CD8-positive, alpha-beta memory T cell (primary cell): ENCODE results near the gene CMSS1. TPM values are rescaled to one million over a fixed set of nuclear protein-coding genes. Genes with fewer than 3 reads are reported as not detected.
A peak's percentile ranks its signal among the peaks of the same experiment; 100 is the strongest.
"Not testable (repeated sequence)": the region's sequence is repeated elsewhere in the genome, so short reads cannot be mapped to it uniquely, and the experiment has no call there.

ENCODE experiments used
- CTCF ChIA-PET: fragments of 350-600 bp; sonication (Branson Sonifier 250); formaldehyde crosslinking; loops from one replicate; lab custom pipeline; 2021; ENCODE audit warnings: antibody characterized with exemption; lab: Charles Lee
- POLR2A ChIA-PET: fragments of 350-600 bp; sonication (Branson Sonifier 250); formaldehyde crosslinking; loops from one replicate; lab custom pipeline; 2021; ENCODE audit warnings: antibody characterized with exemption; lab: Charles Lee
- DNase-seq, 5 donors: peaks; one replicate each; pipeline versions ENCODE4 v3.0.0 to v3.0.0-alpha.2; 2020 to 2022; ENCODE audit warnings: mixed read lengths in 1 of 5
- H3K27ac ChIP-seq: one replicate; pipeline ENCODE4 v1.7.0; 2013; ENCODE audit warnings: low read depth, mild to moderate bottlenecking, low read length, moderate library complexity
- H3K27me3 ChIP-seq: 2 replicates; pipeline ENCODE4 v1.7.0; 2013; ENCODE audit warnings: low read length, mild to moderate bottlenecking; ENCODE audit not compliant: insufficient read depth, poor library complexity, severe bottlenecking
- H3K36me3 ChIP-seq: 2 replicates; pipeline ENCODE4 v1.7.0; 2013; ENCODE audit warnings: mild to moderate bottlenecking, low read length, moderate library complexity; ENCODE audit not compliant: insufficient read depth
- H3K4me1 ChIP-seq: 2 replicates; pipeline ENCODE4 v1.7.0; 2013; ENCODE audit warnings: mild to moderate bottlenecking, low read length, moderate library complexity; ENCODE audit not compliant: insufficient read depth
- H3K4me3 ChIP-seq: 2 replicates; pipeline ENCODE4 v1.7.0; 2013; ENCODE audit warnings: mild to moderate bottlenecking, low read length
- H3K9me3 ChIP-seq: 2 replicates; pipeline ENCODE4 v1.7.0; 2013; ENCODE audit warnings: mild to moderate bottlenecking, low read length
- H3K27ac Mint-ChIP-seq, 8 donors: one replicate each; pipeline ENCODE4 v1.8.0; 2020 to 2021; ENCODE audit warnings: mixed read lengths in 8 of 8, mild to moderate bottlenecking in 6 of 8, inconsistent platforms in 3 of 8, moderate library complexity in 3 of 8
- H3K27me3 Mint-ChIP-seq, 2 donors: one replicate each; pipeline ENCODE4 v1.8.0; 2020 to 2021; ENCODE audit warnings: mixed read lengths in 2 of 2, mild to moderate bottlenecking in 1 of 2, moderate library complexity in 1 of 2
- H3K36me3 Mint-ChIP-seq, 3 donors: one replicate each; pipeline ENCODE4 v1.8.0; 2020 to 2021; ENCODE audit warnings: mixed read lengths in 3 of 3, inconsistent platforms in 1 of 3, mild to moderate bottlenecking in 1 of 3
- H3K4me1 Mint-ChIP-seq, 3 donors: one replicate each; pipeline ENCODE4 v1.8.0; 2020 to 2021; ENCODE audit warnings: mixed read lengths in 3 of 3, inconsistent platforms in 1 of 3, mild to moderate bottlenecking in 1 of 3
- H3K4me3 Mint-ChIP-seq, 7 donors: one replicate each; pipeline ENCODE4 v1.8.0; 2020 to 2021; ENCODE audit warnings: mixed read lengths in 7 of 7, mild to moderate bottlenecking in 6 of 7, moderate library complexity in 4 of 7, inconsistent platforms in 2 of 7
- H3K9me3 Mint-ChIP-seq, 5 donors: one replicate each; pipeline ENCODE4 v1.8.0; 2020 to 2022; ENCODE audit warnings: mixed read lengths in 5 of 5, mild to moderate bottlenecking in 3 of 5, moderate library complexity in 2 of 5, inconsistent platforms in 1 of 5
- polyA plus RNA-seq: library from polyadenylated mRNA; unstranded; fragments of 300-500 nt; fragmentation: Illumina TruSeq; gene quantifications from one replicate; pipeline ENCODE4 v1.2.3, GENCODE V29; 2021
- total RNA-seq, 2 experiments: library from RNA; stranded (reverse); gene quantifications; one replicate each; pipeline ENCODE4 v1.2.3, GENCODE V29; 2021

The CMSS1 gene
- total and polyA plus RNA-seq, 3 experiments from 2014 or later, result 16.8 to 143 (median 140) TPM

DNA sequence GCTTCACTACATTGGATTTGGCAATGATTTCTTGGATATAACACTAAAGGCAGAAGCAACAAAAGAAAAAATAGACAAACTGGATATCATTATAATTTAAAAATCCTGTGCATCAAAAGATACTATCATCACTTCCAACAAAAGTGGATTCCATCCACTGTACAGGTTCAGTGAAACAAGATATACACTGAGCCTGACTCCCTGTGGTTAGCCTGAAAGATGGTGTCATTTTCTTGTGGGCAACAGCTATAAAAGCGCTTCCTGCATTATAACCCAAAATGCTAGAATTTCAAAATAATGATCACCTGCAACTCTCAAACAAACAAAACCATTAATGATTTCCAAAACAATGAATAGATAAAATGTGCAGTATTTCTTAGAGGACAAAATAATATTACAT is 403.5 kb downstream of the CMSS1 start:
- ChIA-PET CTCF (no interaction called here), POLR2A (no interaction called here)
- Mint-ChIP-seq H3K4me1 (peaks cover 0 to 2% (median 0%) of the 10 kb centered on the region in 3 donors), H3K27me3 (peaks cover 6 to 36% of the 10 kb centered on the region in 2 donors), H3K9me3 (peaks cover 5 to 16% (median 7%) of the 10 kb centered on the region in 5 donors), H3K36me3 (peaks cover 0 to 4% (median 1%) of the 10 kb centered on the region in 3 donors), H3K27ac (no peak overlapping the region), H3K4me3 (no peak overlapping the region)
- Histone ChIP-seq H3K27me3 (no peaks in the 10 kb centered on the region), H3K36me3 (no peaks in the 10 kb centered on the region), H3K27ac (no peak overlapping the region), H3K9me3 (no peaks in the 10 kb centered on the region), H3K4me1 (no peaks in the 10 kb centered on the region), H3K4me3 (no peak overlapping the region)
- DNase-seq, result no peak

DNA sequence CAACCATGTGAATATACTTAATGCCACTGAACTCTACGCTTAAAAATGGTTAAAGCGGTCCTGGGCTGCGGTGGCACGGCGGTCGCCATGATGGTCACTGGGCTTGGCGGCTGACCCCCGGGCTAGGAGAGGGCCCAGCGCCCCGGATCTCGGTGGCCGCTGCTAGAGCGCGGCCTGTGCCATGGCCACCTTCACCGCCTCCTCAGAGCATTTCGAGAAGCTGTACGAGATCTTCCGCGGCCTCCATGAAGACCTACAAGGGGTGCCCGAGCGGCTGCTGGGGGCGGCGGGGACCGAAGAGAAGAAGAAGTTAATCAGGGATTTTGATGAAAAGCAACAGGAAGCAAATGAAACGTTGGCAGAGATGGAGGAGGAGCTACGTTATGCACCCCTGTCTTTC is 407.5 kb downstream of the CMSS1 start:
- peaks cover 0 to 5% (median 0%) of the 10 kb centered on the region in 5 donors for H3K9me3 Mint-ChIP-seq
- Histone ChIP-seq H3K4me3 (no peak overlapping the region), H3K27me3 (no peaks in the 10 kb centered on the region), H3K9me3 (no peaks in the 10 kb centered on the region), H3K36me3 (no peaks in the 10 kb centered on the region), H3K27ac (no peak overlapping the region), H3K4me1 (no peaks in the 10 kb centered on the region)
- H3K27me3 Mint-ChIP-seq, result peaks cover 2 to 6% of the 10 kb centered on the region in 2 donors
- POLR2A ChIA-PET, result no interaction called here
- no peak overlapping the region for H3K4me3 Mint-ChIP-seq
- DNase-seq, result no peak
- H3K36me3 Mint-ChIP-seq, result no peaks in the 10 kb centered on the region
- H3K4me1 Mint-ChIP-seq, result peaks cover 0 to 5% (median 4%) of the 10 kb centered on the region in 3 donors
- CTCF ChIA-PET, result no interaction called here
- H3K27ac Mint-ChIP-seq, result no peak overlapping the region

DNA sequence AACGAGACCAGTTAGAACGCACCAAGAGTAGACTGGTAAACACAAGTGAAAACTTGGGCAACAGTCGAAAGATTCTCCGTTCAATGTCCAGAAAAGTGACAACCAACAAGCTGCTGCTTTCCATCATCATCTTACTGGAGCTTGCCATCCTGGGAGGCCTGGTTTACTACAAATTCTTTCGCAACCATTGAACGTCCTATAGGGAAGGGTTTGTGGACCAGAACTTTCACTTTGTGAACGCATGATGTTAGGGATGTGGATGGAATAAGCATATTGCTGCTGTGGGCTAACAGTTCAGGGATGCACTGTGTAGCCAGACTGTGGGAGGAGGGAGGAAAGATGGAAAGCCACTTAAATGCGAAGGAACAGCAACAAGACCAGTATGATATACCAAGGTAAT is 408.2 kb downstream of the CMSS1 start:
- no peak overlapping the region for H3K27ac ChIP-seq
- CTCF ChIA-PET, result no interaction called here
- Mint-ChIP-seq H3K36me3 (no peaks in the 10 kb centered on the region), H3K4me1 (peaks cover 0 to 5% (median 3%) of the 10 kb centered on the region in 3 donors), H3K9me3 (peaks cover 0 to 2% (median 0%) of the 10 kb centered on the region in 5 donors), H3K27me3 (peaks cover 2 to 7% of the 10 kb centered on the region in 2 donors), H3K27ac (no peak overlapping the region), H3K4me3 (no peak overlapping the region)
- H3K9me3 ChIP-seq, result no peaks in the 10 kb centered on the region
- DNase-seq, result no peak
- H3K4me1 ChIP-seq, result no peaks in the 10 kb centered on the region
- POLR2A ChIA-PET, result no interaction called here
- H3K36me3 ChIP-seq, result no peaks in the 10 kb centered on the region
- no peaks in the 10 kb centered on the region for H3K27me3 ChIP-seq
- H3K4me3 ChIP-seq, result no peak overlapping the region

DNA sequence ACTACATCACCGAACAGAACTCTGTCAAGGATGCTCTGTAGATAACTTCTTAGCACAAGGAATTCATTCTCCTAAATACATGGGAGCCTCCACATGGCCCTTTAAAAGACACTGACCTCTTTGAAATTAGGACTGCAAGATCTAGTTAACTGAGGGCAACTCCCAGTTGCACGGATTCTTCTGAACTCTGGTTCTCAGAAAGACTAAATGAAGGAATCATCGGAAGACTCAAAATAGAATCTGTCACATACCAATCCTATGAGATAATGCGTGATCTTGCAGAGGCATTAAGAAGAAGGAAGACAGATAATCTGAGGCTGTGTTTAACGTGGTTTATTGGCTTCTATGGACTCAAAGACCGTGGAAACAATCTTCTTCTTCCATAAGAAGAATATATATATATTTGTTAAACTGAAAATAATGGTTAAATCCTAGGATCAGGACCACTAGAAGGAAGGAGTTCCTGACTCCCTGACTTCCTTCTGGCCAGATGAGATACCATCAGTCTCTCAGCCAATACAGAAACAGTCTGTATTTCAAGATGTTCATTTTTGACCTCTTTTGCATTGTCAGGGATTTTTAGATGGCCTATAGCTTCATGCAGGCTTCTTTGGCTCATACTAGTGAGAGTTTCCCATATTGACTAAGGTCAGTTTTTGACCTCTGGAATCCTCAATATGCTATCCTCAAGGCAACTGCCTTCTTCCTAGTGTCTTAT is 409.2 kb downstream of the CMSS1 start:
- Mint-ChIP-seq H3K4me1 (peaks cover 0 to 5% (median 1%) of the 10 kb centered on the region in 3 donors), H3K27ac (no peak overlapping the region), H3K4me3 (no peak overlapping the region), H3K36me3 (no peaks in the 10 kb centered on the region), H3K27me3 (peaks cover 2 to 5% of the 10 kb centered on the region in 2 donors), H3K9me3 (no peaks in the 10 kb centered on the region)
- Histone ChIP-seq H3K36me3 (no peaks in the 10 kb centered on the region), H3K27ac (no peak overlapping the region), H3K27me3 (no peaks in the 10 kb centered on the region), H3K4me1 (no peaks in the 10 kb centered on the region), H3K9me3 (no peaks in the 10 kb centered on the region), H3K4me3 (no peak overlapping the region)
- CTCF ChIA-PET, result no interaction called here
- POLR2A ChIA-PET, result no interaction called here
- DNase-seq, result no peak

DNA sequence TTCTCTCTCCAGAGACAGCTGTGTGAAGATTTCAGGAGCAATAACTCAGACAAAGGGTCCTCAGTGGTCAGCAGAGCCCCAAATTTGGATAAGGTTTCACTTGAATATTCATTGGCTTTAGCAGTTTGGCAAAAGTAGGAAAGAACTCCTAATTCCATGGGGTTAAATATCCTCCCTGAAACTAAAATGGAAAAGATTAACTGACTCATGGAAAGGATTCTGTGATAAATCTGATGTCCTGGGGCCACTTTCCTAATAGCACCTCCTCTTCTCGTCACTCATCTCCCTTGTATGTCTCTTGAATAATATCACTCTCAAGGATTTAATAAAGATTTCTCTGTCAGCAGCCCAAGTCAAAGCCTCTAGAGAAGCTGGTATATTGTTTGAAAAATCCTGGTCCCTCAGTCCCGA is 409.9 kb downstream of the CMSS1 start:
- no peak for DNase-seq
- Mint-ChIP-seq H3K4me1 (peaks cover 0 to 5% (median 1%) of the 10 kb centered on the region in 3 donors), H3K4me3 (no peak overlapping the region), H3K27me3 (peaks cover 2 to 5% of the 10 kb centered on the region in 2 donors), H3K36me3 (no peaks in the 10 kb centered on the region), H3K27ac (no peak overlapping the region), H3K9me3 (no peaks in the 10 kb centered on the region)
- Histone ChIP-seq H3K27ac (no peak overlapping the region), H3K9me3 (no peaks in the 10 kb centered on the region), H3K4me3 (no peak overlapping the region), H3K36me3 (no peaks in the 10 kb centered on the region), H3K4me1 (no peaks in the 10 kb centered on the region), H3K27me3 (no peaks in the 10 kb centered on the region)
- CTCF ChIA-PET, result no interaction called here
- POLR2A ChIA-PET, result no interaction called here

DNA sequence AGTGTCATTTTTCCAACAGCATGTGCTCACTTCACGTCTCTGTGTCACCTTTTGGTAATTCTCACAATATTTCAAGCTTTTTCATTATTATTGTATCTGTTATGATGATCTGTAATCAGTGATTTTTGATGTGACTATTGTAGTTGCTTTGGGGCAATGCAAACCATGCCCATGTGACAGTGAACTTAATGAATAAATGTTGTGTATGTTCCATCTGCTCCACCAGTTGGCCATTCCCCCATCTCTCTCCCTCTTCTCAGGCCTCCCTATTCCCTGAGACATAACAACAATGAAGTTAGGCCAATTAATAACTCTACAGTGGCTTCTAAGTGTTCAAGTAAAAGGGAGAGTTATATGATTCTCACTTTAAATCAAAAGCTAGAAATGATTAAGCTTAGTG is 410.6 kb downstream of the CMSS1 start:
- CTCF ChIA-PET, result interaction anchor here (1.5 kb wide), 1 partner anchor 397 kb away, joined by 3 read pairs; no protein-coding TSS in a partner anchor
- POLR2A ChIA-PET, result no interaction called here

DNA sequence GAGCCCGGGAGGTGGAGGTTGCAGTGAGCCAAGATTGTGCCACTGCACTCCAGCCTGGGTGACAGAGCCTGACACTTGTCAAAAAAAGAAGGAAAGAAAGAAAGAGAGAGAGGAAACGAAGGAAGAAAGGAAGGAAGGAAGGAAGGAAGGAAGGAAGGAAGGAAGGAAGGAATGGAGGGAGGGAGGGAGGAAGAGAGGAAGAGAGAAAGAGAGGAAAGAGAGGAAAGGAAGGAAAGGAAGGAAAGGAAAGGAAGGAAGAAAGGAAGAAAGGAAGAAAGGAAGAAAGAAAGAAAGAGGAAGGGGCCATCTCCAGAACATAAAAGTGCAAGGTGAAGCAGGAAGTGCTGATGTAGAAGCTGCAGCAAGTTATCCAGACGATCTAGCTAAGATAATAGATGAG is 411.5 kb downstream of the CMSS1 start:
- POLR2A ChIA-PET, H3K4me1 Mint-ChIP-seq, H3K27me3 ChIP-seq, H3K36me3 ChIP-seq, DNase-seq, H3K4me3 Mint-ChIP-seq, H3K36me3 Mint-ChIP-seq, H3K27me3 Mint-ChIP-seq, H3K27ac Mint-ChIP-seq, H3K4me1 ChIP-seq, H3K9me3 ChIP-seq, H3K9me3 Mint-ChIP-seq, H3K4me3 ChIP-seq, H3K27ac ChIP-seq: not testable (repeated sequence)
- CTCF ChIA-PET, result interaction anchor here (1.5 kb wide), 1 partner anchor 398 kb away, joined by 3 read pairs; no protein-coding TSS in a partner anchor

More for the DNA sequence above, 410.6 kb downstream of the CMSS1 start:
- no peaks in the 10 kb centered on the region for H3K4me1 ChIP-seq
- Mint-ChIP-seq H3K9me3 (no peaks in the 10 kb centered on the region), H3K27ac (peak overlapping the region in 1 of 8 donors; percentile 17), H3K4me1 (peaks cover 0 to 5% (median 1%) of the 10 kb centered on the region in 3 donors), H3K4me3 (no peak overlapping the region), H3K27me3 (peaks cover 2 to 5% of the 10 kb centered on the region in 2 donors), H3K36me3 (no peaks in the 10 kb centered on the region)
- DNase-seq, result no peak
- H3K36me3 ChIP-seq, result no peaks in the 10 kb centered on the region
- H3K27me3 ChIP-seq, result no peaks in the 10 kb centered on the region
- no peak overlapping the region for H3K27ac ChIP-seq
- no peaks in the 10 kb centered on the region for H3K9me3 ChIP-seq
- no peak overlapping the region for H3K4me3 ChIP-seq

DNA sequence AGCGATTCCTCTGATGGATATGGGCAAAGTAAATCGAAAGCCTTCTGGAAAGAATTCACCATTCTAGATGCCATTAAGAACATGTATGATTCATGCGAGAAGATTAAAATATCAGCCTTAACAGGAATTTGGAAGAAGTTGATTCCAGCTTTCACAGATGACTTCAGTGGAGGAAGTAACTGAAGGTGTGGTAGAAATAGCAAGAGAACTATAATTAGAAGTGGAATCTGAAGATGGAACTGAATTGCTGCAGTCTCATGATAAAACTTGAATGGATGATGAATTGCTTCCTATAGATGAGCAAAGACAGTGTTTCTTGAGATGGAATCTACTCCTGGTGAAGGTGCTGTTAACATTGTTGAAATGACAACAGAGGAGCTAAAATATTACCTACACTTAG is 413.0 kb downstream of the CMSS1 start:
- Histone ChIP-seq H3K9me3 (no peaks in the 10 kb centered on the region), H3K4me1 (no peaks in the 10 kb centered on the region), H3K27ac (no peak overlapping the region), H3K36me3 (no peaks in the 10 kb centered on the region), H3K4me3 (no peak overlapping the region), H3K27me3 (no peaks in the 10 kb centered on the region)
- Mint-ChIP-seq H3K9me3 (no peaks in the 10 kb centered on the region), H3K36me3 (no peaks in the 10 kb centered on the region), H3K27me3 (peaks cover 2 to 5% of the 10 kb centered on the region in 2 donors), H3K27ac (no peak overlapping the region), H3K4me1 (peaks cover 0 to 5% (median 1%) of the 10 kb centered on the region in 3 donors), H3K4me3 (no peak overlapping the region)
- ChIA-PET POLR2A (no interaction called here), CTCF (no interaction called here)
- no peak for DNase-seq
